Lung (tissue), 12 donors: ENCODE data around the gene S100A13. TPM values are rescaled to one million over a fixed set of nuclear protein-coding genes. Genes with fewer than 3 reads are reported as not detected.

Source experiments
- ATAC-seq: fragments of 200-7000 bp; cut with Tn5 transposase; one replicate; pipeline ENCODE4 v1.9.1; 2020; ENCODE audit warnings: moderate number of reproducible peaks; ENCODE audit not compliant: insufficient read depth, low FRiP score
- DNase-seq, 3 donors: peaks; one replicate each; pipeline ENCODE4 v3.0.0-alpha.2; 2013 to 2017
- H3K27ac ChIP-seq, 2 donors: one replicate each; pipeline ENCODE4 v1.5.1; 2013; ENCODE audit warnings: mild to moderate bottlenecking in 2 of 2, moderate library complexity in 2 of 2, control low read depth in 1 of 2, inconsistent platforms in 1 of 2, low read depth in 1 of 2, low read length in 1 of 2
- H3K27me3 ChIP-seq, 3 donors: one replicate each; pipeline ENCODE4 v1.5.1; 2013; ENCODE audit warnings: low read length in 2 of 3; ENCODE audit not compliant: control insufficient read depth in 3 of 3, insufficient read depth in 3 of 3
- H3K36me3 ChIP-seq, 4 donors: one replicate each; pipeline ENCODE4 v1.5.1; 2013; ENCODE audit warnings: low read length in 4 of 4, mild to moderate bottlenecking in 1 of 4, moderate library complexity in 1 of 4; ENCODE audit not compliant: control insufficient read depth in 4 of 4, insufficient read depth in 4 of 4
- H3K4me1 ChIP-seq, 5 donors: one replicate each; pipeline ENCODE4 v1.5.1; 2013; ENCODE audit warnings: low read length in 5 of 5, mild to moderate bottlenecking in 2 of 5, moderate library complexity in 1 of 5; ENCODE audit not compliant: control insufficient read depth in 5 of 5, insufficient read depth in 5 of 5
- H3K4me3 ChIP-seq: one replicate; pipeline ENCODE4 v1.5.1; 2013; ENCODE audit warnings: mild to moderate bottlenecking, control low read depth, moderate library complexity
- H3K9ac ChIP-seq, 2 donors: one replicate each; pipeline ENCODE4 v1.5.1; 2013; ENCODE audit warnings: low read length in 2 of 2, control low read depth in 1 of 2; ENCODE audit not compliant: insufficient read depth in 1 of 2
- H3K9me3 ChIP-seq, 4 donors: one replicate each; pipeline ENCODE4 v1.5.1; 2013; ENCODE audit warnings: low read length in 3 of 4, mild to moderate bottlenecking in 1 of 4, moderate library complexity in 1 of 4; ENCODE audit not compliant: control insufficient read depth in 4 of 4, insufficient read depth in 3 of 4
- WGBS, 2 donors: extraction: QIAGEN DNeasy Blood & Tissue Kit; methylation state at CpG; one replicate each; pipeline ENCODE4 v1.1.7; 2013; 5-methylcytosine and 5-hydroxymethylcytosine counted together
- polyA plus RNA-seq, 2 donors: library from polyadenylated mRNA; stranded (reverse); fragments of 200-250 nt; gene quantifications; one replicate each; pipeline ENCODE4 v1.2.1, GENCODE V29; 2013
- total RNA-seq, 2 donors: library from RNA; depleted of rRNA in 1 of 2; stranded (reverse); fragments of >200 nt in 1 of 2; gene quantifications; one replicate each; pipeline ENCODE4 v1.2.1, GENCODE V29; 2014 to 2021
- TF ChIP-seq, protein P1 (sequence below): IDR thresholded peaks from 2 replicates; pipeline ENCODE4 v1.5.1; 2012; ENCODE audit warnings: mild to moderate bottlenecking; ENCODE audit errors: control extremely low read depth, extremely low read depth
- donor health status: control.
- donor health status: control.
- donor health status: Bipolar disorder and iron deficiency.
- donor health status: healthy.
- donor health status: DM: yes; HTN: yes; CAD: no.

The S100A13 gene
- total and polyA plus RNA-seq, 4 donors, result 36.2 to 168 (median 86.5) TPM

GRCh38 chr1:153611356-153611755, 15.9 kb downstream of the S100A13 start:
- Histone ChIP-seq H3K9ac (peak overlapping the region in 1 of 2 donors; percentile 43), H3K36me3 (peaks cover 2 to 13% (median 4%) of the 10 kb centered on the region in 4 donors), H3K27ac (peak overlapping the region in 1 of 2 donors; percentile 75), H3K4me1 (peaks cover 11 to 54% (median 29%) of the 10 kb centered on the region in 5 donors), H3K9me3 (no peaks in the 10 kb centered on the region), H3K4me3 (peak overlapping the region; percentile 2), H3K27me3 (no peaks in the 10 kb centered on the region)
- ATAC-seq (no peak), DNase-seq (no peak)
- 78 to 90% methylated on average over 1 of the region's 1 CpG for WGBS, 2 donors
- TF ChIP-seq, protein P1, sequence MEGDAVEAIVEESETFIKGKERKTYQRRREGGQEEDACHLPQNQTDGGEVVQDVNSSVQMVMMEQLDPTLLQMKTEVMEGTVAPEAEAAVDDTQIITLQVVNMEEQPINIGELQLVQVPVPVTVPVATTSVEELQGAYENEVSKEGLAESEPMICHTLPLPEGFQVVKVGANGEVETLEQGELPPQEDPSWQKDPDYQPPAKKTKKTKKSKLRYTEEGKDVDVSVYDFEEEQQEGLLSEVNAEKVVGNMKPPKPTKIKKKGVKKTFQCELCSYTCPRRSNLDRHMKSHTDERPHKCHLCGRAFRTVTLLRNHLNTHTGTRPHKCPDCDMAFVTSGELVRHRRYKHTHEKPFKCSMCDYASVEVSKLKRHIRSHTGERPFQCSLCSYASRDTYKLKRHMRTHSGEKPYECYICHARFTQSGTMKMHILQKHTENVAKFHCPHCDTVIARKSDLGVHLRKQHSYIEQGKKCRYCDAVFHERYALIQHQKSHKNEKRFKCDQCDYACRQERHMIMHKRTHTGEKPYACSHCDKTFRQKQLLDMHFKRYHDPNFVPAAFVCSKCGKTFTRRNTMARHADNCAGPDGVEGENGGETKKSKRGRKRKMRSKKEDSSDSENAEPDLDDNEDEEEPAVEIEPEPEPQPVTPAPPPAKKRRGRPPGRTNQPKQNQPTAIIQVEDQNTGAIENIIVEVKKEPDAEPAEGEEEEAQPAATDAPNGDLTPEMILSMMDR, result no peak

GRCh38 chr1:153610811-153611301, 16.4 kb downstream of the S100A13 start:
- WGBS, 2 donors, result 83 to 87% methylated on average over 7 of the region's 7 CpGs
- TF ChIP-seq, protein P1, result no peak
- no peak for DNase-seq
- H3K4me3 ChIP-seq, result no peak overlapping the region
- H3K4me1 ChIP-seq, result peaks cover 11 to 52% (median 29%) of the 10 kb centered on the region in 5 donors
- no peak overlapping the region for H3K9ac ChIP-seq
- peak overlapping the region; percentile 25 to 94 for H3K27ac ChIP-seq
- no peaks in the 10 kb centered on the region for H3K9me3 ChIP-seq
- H3K36me3 ChIP-seq, result peaks cover 2 to 13% (median 4%) of the 10 kb centered on the region in 4 donors
- H3K27me3 ChIP-seq, result no peaks in the 10 kb centered on the region
- no peak for ATAC-seq

GRCh38 chr1:153610334-153610733, 17.0 kb downstream of the S100A13 start:
- 46 to 60% methylated on average over 4 of the region's 4 CpGs for WGBS, 2 donors
- no peak for DNase-seq
- H3K9me3 ChIP-seq, result no peaks in the 10 kb centered on the region
- H3K4me1 ChIP-seq, result peaks cover 11 to 52% (median 29%) of the 10 kb centered on the region in 5 donors
- H3K36me3 ChIP-seq, result peaks cover 2 to 13% (median 5%) of the 10 kb centered on the region in 4 donors
- peak overlapping the region; percentile 64 to 94 for H3K27ac ChIP-seq
- no peaks in the 10 kb centered on the region for H3K27me3 ChIP-seq
- H3K4me3 ChIP-seq, result no peak overlapping the region
- no peak overlapping the region for H3K9ac ChIP-seq
- no peak for ATAC-seq
- TF ChIP-seq, protein P1, result no peak

DNA sequence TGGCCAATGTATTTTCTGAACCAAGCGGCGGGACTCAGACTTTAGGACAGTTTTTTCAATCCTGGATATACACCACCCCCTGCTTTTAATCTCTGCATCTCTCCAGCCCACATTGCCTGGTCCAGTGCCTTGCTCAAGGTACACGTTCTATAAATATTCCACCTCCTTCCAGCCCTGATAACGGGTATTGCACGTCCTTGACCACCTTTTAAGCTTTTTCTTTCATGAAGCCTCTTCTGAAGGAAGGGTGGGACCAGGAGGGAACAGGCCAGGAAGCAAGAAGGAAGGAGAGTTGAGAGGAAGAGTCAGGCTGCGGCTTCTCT, 17.8 kb downstream of the S100A13 start:
- WGBS, 2 donors, result 47 to 49% methylated on average over 6 of the region's 6 CpGs
- Histone ChIP-seq H3K27me3 (no peaks in the 10 kb centered on the region), H3K9me3 (no peaks in the 10 kb centered on the region), H3K27ac (peak overlapping the region; percentile 64 to 94), H3K9ac (no peak overlapping the region), H3K4me3 (no peak overlapping the region), H3K4me1 (peaks cover 11 to 51% (median 29%) of the 10 kb centered on the region in 5 donors), H3K36me3 (peaks cover 2 to 13% (median 5%) of the 10 kb centered on the region in 4 donors)
- TF ChIP-seq, protein P1, result no peak
- DNase-seq, result no peak
- ATAC-seq, result no peak
